NCI-H446 treated with DMSO at 0.1 percent for 48 hours (cell line): ENCODE measurements around the gene ARHGEF40.

Experiments
- DNase-seq: peaks from one replicate; lab custom pipeline; 2025; lab: John Stamatoyannopoulos, UW

ARHGEF40 gene

GRCh38 chr14:21083565-21084325, 13.6 kb downstream of the ARHGEF40 start:
- DNase-seq: no peak

- DNase-seq: no peak
Measured at GRCh38 chr14:21084396-21084795, 14.3 kb downstream of the ARHGEF40 start.

GRCh38 chr14:21084998-21085853, 15.1 kb downstream of the ARHGEF40 start:
- no peak for DNase-seq

- DNase-seq: no peak
Measured at GRCh38 chr14:21086908-21087293, 16.8 kb downstream of the ARHGEF40 start.

- peak; percentile 37 for DNase-seq
Measured at GRCh38 chr14:21087294-21088091, 17.4 kb downstream of the ARHGEF40 start.

GRCh38 chr14:21088687-21089086, 18.6 kb downstream of the ARHGEF40 start:
- no peak for DNase-seq

GRCh38 chr14:21089271-21089670, 19.2 kb downstream of the ARHGEF40 start:
- no peak for DNase-seq

GRCh38 chr14:21089877-21090193, 19.7 kb downstream of the ARHGEF40 start:
- DNase-seq: no peak

- DNase-seq: no peak
Measured at GRCh38 chr14:21090194-21090939, 20.3 kb downstream of the ARHGEF40 start.

- DNase-seq: no peak
Measured at GRCh38 chr14:21090940-21091663, 21.0 kb downstream of the ARHGEF40 start.

- DNase-seq: no peak
Measured at GRCh38 chr14:21091821-21092272, 21.7 kb downstream of the ARHGEF40 start.

GRCh38 chr14:21092273-21093011, 22.3 kb downstream of the ARHGEF40 start:
- DNase-seq: no peak

GRCh38 chr14:21093018-21093417, 22.9 kb downstream of the ARHGEF40 start:
- DNase-seq: no peak

GRCh38 chr14:21093769-21094681, 23.9 kb downstream of the ARHGEF40 start:
- DNase-seq: peak; percentile 49

GRCh38 chr14:21095430-21096205, 25.5 kb downstream of the ARHGEF40 start:
- DNase-seq: peak; percentile 84

GRCh38 chr14:21096438-21096837, 26.3 kb downstream of the ARHGEF40 start:
- DNase-seq: no peak

GRCh38 chr14:21096978-21097635, 27.0 kb downstream of the ARHGEF40 start:
- no peak for DNase-seq

GRCh38 chr14:21097636-21098075, 27.6 kb downstream of the ARHGEF40 start:
- DNase-seq: no peak
